ENCODE data around the gene SNX25.

SNX25 gene

GRCh38 chr4:185272245-185272644 lies 62.8 kb downstream of the SNX25 start:
- H3K4me3 ChIP-seq (ENCODE audit: low read depth, low read length) = no peak overlapping the region
- TF ChIP-seq CTCF (IDR thresholded peaks at IDR 0.05; ENCODE audit: control insufficient read depth, extremely low read depth, insufficient read depth) = no peak
- no peak for DNase-seq (ENCODE audit: low read depth)

GRCh38 chr4:185275501-185275900 lies 66.1 kb downstream of the SNX25 start:
- no peak for TF ChIP-seq CTCF (IDR thresholded peaks at IDR 0.05; ENCODE audit: control insufficient read depth, extremely low read depth, insufficient read depth)
- no peak for DNase-seq (ENCODE audit: low read depth)
- no peak overlapping the region for H3K4me3 ChIP-seq (ENCODE audit: low read depth, low read length)

- no peak for DNase-seq (ENCODE audit: low read depth)
- TF ChIP-seq CTCF (IDR thresholded peaks at IDR 0.05; ENCODE audit: control insufficient read depth, extremely low read depth, insufficient read depth) = no peak
- no peak overlapping the region for H3K4me3 ChIP-seq (ENCODE audit: low read depth, low read length)
Observed at GRCh38 chr4:185276036-185276435, 66.6 kb downstream of the SNX25 start.

GRCh38 chr4:185278716-185279115 lies 69.3 kb downstream of the SNX25 start:
- no peak for TF ChIP-seq CTCF (IDR thresholded peaks at IDR 0.05; ENCODE audit: control insufficient read depth, extremely low read depth, insufficient read depth)
- no peak overlapping the region for H3K4me3 ChIP-seq (ENCODE audit: low read depth, low read length)
- DNase-seq (ENCODE audit: low read depth) = no peak

- no peak for TF ChIP-seq CTCF (IDR thresholded peaks at IDR 0.05; ENCODE audit: control insufficient read depth, extremely low read depth, insufficient read depth)
- no peak overlapping the region for H3K4me3 ChIP-seq (ENCODE audit: low read depth, low read length)
- no peak for DNase-seq (ENCODE audit: low read depth)
Observed at GRCh38 chr4:185280608-185281007, 71.2 kb downstream of the SNX25 start.

GRCh38 chr4:185282968-185283367 lies 73.6 kb downstream of the SNX25 start:
- H3K4me3 ChIP-seq (ENCODE audit: low read depth, low read length) = no peak overlapping the region
- DNase-seq (ENCODE audit: low read depth) = peak; percentile 35
- TF ChIP-seq CTCF (IDR thresholded peaks at IDR 0.05; ENCODE audit: control insufficient read depth, extremely low read depth, insufficient read depth) = no peak

GRCh38 chr4:185283723-185284122 lies 74.3 kb downstream of the SNX25 start:
- no peak for TF ChIP-seq CTCF (IDR thresholded peaks at IDR 0.05; ENCODE audit: control insufficient read depth, extremely low read depth, insufficient read depth)
- DNase-seq (ENCODE audit: low read depth) = no peak
- H3K4me3 ChIP-seq (ENCODE audit: low read depth, low read length) = no peak overlapping the region
